Measurements from ENCODE around the gene TRO.

The TRO gene, protein sequence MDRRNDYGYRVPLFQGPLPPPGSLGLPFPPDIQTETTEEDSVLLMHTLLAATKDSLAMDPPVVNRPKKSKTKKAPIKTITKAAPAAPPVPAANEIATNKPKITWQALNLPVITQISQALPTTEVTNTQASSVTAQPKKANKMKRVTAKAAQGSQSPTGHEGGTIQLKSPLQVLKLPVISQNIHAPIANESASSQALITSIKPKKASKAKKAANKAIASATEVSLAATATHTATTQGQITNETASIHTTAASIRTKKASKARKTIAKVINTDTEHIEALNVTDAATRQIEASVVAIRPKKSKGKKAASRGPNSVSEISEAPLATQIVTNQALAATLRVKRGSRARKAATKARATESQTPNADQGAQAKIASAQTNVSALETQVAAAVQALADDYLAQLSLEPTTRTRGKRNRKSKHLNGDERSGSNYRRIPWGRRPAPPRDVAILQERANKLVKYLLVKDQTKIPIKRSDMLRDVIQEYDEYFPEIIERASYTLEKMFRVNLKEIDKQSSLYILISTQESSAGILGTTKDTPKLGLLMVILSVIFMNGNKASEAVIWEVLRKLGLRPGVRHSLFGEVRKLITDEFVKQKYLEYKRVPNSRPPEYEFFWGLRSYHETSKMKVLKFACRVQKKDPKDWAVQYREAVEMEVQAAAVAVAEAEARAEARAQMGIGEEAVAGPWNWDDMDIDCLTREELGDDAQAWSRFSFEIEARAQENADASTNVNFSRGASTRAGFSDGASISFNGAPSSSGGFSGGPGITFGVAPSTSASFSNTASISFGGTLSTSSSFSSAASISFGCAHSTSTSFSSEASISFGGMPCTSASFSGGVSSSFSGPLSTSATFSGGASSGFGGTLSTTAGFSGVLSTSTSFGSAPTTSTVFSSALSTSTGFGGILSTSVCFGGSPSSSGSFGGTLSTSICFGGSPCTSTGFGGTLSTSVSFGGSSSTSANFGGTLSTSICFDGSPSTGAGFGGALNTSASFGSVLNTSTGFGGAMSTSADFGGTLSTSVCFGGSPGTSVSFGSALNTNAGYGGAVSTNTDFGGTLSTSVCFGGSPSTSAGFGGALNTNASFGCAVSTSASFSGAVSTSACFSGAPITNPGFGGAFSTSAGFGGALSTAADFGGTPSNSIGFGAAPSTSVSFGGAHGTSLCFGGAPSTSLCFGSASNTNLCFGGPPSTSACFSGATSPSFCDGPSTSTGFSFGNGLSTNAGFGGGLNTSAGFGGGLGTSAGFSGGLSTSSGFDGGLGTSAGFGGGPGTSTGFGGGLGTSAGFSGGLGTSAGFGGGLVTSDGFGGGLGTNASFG (N-terminal part only)

DNA sequence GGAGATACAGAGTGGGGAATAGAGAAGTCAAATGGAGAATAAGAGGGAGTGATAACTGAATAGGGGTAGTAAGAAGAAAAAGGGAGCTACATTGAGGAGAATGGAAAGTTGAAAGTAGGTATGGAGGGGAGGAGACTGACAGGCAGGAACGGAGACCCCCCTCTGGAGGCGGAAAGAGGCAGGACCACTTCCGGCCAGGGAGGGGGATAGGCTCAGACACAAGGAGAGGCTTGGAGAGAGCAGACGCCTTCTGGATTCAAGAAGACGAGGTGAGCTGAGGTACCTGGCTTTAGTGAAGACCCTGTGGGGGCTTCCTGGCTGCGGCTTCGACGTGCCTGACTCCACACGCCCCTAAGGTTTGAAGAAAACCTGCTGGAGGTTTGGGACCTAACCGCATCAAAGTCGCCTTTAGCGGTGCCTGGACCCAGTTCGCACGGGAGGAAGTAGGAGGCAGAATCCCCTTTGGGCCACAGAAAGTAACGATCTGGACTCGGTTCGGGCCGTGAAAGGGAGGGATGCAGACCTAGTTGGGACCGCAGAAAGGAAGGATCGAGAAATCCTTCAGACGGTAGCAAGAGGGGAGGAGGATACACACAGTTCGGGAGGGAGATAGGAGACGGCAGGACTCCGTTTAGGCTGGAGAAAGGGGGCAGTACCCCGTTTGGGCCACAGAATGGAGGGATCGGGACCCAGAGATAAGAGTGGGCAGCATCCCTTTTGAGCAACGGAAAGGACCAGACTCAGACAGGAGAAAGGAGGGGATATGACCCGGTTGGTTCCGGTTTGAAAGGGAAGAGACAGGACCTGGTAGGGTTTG, at the start of gene TRO:
TSS of gene TRO (plus strand) at position 215 of the 817 bp plus-strand sequence. CDS start 1,423 bp downstream, outside the sequence.
- no peak for DNase-seq

DNA sequence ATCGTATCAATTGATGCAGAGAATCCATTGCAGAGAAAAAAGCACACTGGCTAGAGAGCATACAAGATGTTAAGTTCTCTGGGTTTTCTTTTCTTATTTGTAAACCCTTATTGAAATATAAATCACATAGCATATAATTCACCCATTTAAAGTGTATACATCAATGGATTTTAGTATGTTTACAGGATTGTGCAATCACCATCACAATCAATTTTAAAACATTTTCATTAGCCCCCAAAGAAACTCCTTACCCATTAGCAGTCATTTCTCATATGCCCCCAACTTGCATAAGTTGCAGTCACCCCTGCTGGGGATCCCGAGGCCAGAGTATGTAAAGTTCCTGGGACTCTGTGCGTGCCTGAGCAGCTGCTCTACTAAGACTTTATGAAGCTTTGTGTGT, 34.9 kb upstream of the TRO start:
- no peak for DNase-seq

DNA sequence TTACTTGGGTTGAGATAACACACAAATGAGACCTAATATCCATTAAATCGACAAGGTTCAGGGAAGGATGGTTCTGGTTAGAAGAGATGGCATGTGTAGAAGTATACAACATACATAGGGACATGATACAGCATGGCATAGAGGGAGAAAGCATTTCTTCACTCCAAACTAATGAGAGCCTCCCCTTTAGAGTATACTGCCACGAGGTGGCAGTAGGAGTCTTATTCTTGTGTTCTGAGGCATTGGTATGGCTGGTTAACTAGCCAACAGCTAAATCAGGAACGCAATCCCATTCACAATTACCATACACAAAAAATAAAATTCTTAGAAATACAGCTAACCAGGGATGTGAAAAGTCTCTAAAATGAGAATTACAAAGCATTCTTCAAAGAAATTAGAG, 29.1 kb upstream of the TRO start:
- peak; percentile 5 for DNase-seq

DNA sequence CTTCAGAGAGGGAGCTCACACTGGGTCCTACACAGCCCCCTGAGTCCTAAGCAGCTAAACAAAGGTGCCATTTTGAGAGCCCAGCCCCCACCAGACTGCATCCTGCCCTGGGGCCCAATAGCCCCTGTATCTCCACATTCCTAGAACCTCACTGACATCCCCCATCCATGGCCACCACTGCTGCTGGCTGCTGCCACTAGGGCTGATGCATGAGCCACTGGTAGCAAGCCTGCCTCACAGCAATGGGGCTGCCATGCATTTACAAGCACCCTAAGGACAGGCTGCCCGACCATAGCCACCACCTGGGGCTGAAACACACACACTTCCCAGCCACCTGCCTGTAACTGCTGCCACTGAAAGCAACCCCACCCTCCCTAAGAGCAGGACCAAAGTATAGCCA, 26.5 kb upstream of the TRO start:
- DNase-seq = no peak

DNA sequence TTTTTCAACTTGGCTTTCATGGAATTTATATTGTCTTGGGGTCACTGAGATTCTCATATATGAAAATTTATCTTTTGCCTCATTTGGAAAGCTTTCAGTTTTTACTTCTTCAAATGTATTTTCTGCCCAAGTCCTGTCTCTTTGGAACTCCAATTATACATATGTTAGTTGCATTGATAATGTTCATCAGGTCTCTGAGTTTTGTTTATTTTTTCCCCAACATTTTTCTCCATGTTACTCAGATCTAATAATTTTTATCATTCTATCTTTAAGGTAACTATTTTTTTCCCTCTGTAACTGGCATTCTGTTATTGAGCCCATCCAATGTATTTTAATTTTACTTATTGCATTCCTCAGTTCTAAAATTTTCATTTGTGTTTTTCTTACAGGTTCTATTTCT, 10.7 kb upstream of the TRO start:
- DNase-seq = no peak

DNA sequence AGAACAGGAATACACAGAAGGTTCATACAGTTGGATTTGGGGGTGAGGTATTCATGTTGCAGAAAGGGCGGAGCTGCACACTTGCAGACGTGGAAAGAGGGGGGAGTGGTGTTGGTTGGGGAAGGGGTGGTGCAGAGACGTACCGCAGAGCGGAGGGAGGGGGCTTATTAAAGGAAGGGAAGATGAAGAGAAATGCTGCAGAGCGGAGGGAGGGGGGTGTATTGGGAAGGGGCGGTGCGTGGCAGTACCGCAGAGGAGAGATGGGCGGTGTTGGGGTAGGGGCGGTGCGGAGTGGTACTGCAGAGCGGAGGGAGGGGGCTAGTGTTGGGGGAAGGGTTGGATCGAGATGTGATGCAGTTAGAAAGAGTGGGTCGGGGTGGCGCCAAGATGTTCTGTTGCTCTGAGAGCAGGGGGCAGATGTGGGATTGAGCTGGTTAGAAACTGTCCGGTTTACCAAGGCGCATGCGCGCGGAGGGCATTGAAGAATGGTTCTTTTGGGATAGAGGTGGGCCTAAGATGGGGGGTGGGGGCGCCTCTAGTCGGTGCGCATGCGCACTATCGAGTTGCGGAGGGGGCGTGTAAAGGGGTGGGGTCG, 900 bp downstream of the TRO start:
- DNase-seq = peak; percentile 57

DNA sequence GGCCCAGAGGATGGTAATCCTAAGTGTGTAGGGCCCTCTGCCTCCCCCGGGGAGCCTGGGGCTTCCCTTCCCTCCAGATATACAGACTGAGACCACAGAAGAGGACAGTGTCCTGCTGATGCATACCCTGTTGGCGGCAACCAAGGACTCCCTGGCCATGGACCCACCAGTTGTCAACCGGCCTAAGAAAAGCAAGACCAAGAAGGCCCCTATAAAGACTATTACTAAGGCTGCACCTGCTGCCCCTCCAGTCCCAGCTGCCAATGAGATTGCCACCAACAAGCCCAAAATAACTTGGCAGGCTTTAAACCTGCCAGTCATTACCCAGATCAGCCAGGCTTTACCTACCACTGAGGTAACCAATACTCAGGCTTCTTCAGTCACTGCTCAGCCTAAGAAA, 1.9 kb downstream of the TRO start:
- no peak for DNase-seq

DNA sequence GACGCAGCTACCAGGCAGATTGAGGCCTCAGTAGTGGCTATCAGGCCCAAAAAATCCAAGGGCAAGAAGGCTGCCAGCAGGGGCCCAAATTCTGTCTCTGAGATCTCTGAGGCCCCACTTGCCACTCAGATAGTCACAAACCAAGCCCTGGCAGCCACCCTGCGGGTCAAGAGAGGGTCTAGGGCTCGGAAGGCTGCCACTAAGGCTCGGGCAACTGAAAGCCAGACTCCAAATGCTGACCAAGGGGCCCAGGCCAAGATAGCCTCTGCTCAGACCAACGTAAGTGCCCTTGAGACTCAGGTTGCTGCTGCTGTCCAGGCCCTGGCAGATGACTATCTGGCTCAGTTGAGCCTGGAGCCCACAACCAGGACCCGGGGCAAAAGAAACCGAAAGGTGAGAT, 2.8 kb downstream of the TRO start:
- DNase-seq = no peak

DNA sequence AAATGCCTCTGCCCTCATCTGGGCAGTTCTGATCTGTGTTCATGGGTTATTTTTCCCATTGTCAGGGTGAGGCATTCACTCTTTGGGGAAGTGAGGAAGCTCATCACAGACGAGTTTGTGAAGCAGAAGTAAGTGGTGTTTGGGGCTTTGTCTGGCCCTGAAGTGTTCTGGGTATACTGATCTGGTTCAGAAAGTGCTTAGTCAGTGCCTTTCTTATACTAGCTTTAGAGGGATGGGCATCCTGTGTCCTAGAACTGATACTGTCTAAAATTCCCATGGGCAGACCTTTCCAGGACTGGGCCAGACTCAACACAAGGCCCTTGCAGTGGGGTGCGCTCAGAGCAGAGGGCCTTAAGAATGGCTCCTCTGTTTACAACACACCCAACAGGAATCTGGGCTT, 6.4 kb downstream of the TRO start:
- no peak for DNase-seq

DNA sequence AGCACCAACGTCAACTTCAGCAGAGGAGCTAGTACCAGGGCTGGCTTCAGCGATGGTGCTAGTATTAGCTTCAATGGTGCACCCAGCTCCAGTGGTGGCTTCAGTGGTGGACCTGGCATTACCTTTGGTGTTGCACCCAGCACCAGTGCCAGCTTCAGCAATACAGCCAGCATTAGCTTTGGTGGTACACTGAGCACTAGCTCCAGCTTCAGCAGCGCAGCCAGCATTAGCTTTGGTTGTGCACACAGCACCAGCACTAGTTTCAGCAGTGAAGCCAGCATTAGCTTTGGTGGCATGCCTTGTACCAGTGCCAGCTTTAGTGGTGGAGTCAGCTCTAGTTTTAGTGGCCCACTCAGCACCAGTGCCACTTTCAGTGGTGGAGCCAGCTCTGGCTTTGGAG, 8.3 kb downstream of the TRO start:
- DNase-seq = no peak

DNA sequence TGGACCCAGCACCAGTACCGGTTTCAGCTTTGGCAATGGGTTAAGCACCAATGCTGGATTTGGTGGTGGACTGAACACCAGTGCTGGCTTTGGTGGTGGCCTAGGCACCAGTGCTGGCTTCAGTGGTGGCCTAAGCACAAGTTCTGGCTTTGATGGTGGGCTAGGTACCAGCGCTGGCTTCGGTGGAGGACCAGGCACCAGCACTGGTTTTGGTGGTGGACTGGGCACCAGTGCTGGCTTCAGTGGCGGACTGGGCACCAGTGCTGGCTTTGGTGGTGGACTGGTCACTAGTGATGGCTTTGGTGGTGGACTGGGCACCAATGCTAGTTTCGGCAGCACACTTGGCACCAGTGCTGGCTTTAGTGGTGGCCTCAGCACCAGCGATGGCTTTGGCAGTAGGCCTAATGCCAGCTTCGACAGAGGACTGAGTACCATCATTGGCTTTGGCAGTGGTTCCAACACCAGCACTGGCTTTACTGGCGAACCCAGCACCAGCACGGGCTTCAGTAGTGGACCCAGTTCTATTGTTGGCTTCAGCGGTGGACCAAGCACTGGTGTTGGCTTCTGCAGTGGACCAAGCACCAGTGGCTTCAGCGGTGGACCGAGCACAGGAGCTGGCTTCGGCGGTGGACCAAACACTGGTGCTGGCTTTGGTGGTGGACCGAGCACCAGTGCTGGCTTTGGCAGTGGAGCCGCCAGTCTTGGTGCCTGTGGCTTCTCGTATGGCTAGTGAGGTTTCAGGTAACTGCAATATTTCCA, 9.8 kb downstream of the TRO start:
- DNase-seq = no peak

DNA sequence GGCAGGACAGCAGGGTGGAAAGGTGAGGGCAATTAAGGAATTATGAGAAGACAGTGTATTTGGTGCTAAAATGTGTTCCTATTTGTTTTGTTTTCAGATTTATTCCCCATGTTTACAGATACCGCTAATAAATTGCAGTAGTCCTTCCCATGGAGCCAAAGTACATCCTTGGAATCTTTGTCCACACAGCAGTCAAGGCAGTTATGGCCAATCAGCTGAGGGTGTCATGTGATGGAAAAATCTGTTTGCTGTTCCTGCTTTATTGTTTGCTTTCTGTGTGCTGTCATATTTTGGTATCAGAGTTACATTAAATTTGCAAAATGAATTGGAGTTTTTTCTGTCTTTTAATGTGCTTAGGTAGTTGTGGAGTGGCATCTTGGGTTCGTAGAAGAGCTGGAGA, 10.5 kb downstream of the TRO start:
- DNase-seq = no peak

DNA sequence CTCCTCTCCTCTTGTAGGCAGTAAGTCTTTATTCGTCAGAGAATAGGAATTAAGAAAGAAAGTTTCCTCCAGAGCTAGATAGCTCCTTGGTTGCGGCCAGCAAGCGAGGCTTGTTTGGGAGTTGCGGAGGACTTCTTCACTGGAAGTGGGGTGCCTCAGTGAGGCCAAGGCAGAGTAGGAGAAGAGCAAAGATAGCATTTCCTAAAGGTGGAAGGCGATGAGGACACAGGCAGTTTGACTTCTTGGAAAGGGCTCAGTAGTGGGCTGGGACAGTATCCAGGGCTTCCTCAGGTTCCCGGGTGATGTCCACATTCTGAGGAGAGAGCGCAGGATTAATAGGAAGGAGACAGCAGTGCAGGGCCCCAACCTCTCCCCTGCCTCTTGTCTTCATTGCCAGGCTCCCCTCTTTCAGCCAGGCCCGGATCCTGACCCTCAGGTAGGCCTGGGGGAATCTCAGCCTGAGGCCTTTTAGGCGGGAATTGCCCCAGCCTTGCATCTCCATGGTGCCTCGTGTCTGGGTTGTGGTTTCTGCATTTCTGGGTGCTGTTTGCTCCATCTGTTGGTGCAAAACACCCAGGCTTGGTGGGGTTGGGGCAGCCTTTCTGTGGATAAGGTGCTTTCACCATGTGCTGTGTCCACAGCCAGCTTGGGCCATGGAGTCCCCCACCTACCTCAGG, 12.7 kb downstream of the TRO start:
- no peak for DNase-seq

DNA sequence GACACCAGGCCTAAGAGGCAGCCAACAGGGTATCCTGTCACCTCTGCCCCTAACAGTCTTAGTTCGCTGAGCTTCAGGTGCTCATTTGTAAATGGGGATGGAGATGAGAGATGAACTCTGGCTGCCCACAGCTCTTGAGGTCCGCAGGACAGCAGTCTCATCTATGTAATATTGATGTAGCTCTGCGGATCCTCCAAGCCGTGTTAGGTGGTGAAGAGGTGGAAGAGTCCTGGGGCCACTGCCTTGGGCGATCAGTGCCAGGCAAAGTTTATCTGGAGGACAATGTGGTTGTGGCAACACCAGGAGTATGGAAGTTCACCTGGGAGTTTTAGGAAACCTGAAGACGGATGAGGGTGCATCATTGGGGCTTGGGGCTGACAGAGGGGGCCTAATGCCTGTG, 13.4 kb downstream of the TRO start:
- DNase-seq = no peak

DNA sequence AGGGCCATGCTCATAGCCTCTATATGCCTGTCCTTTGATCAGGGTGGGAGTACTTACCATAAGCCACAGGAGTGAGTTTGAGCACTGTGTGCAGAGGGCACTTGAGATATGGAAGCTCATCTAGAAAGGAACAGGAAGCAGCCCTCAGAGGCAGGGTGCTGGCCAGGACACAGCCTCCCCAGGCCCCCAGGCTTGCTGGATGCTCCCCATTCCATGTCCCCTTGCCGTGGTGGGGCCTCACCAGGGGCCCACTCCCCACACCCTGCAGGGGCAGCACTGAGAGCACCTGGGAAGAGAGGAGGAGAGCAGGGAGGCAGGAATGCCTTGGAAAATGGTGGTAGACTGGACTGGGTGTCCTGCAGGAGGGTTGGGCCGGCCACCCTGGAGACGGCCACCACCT, 14.3 kb downstream of the TRO start:
- DNase-seq = no peak

DNA sequence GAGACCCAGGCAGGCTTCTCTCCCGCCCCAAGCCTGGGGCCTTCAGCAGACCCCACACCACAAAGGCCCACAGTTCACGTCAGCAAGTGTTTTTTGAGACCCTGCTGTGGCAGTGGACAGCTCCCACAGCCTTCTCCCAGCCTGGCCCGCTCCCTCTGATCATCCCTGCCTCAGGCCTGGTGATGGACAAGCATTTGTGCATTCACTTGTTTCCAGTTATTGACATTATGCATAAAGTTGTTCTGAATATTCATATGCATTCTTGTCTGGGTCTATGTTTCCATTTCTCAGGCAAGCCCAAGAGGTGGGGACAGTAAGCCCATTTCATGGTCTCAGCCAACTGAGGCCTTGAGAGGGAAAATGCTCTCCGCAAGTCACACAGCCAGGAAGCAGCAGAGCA, 14.7 kb downstream of the TRO start:
- DNase-seq = no peak

DNA sequence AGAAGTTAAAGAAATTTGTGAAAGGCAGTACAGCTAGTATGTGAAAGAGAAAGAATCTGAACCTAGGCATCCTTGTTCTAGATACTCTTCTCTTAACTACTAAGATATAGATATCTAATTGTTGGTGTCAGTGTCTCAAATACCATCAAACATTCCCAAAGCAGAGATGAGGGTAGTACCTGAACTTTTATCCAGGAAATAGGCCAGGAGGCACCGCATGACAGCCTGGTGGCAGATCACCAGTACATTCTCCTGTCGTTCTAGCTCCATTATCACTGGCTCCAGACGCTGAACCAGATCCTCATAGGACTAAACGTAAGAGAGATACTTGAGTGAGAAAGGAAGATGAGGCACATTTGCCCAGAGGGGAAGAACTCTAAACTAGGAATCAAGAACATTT, 16.8 kb downstream of the TRO start:
- no peak for DNase-seq

DNA sequence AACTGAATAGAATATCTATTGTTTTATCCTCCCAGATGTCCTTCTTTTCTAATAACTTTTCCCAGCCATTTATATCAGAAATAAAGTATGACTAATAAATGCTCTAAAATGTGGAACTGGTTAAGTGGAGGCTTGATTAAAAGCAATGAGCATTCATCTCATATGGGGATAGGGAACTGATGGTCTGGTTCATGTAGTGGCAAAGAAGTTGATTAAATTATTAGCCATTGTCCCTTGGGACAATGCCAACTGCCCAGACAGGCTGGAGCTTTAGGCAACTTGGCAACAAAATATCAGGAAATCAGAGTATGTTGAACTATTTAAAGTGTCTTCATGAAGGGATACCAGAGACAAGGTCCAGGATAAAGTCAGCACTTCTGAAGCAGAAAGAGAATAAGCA, 24.2 kb downstream of the TRO start:
- DNase-seq = no peak

DNA sequence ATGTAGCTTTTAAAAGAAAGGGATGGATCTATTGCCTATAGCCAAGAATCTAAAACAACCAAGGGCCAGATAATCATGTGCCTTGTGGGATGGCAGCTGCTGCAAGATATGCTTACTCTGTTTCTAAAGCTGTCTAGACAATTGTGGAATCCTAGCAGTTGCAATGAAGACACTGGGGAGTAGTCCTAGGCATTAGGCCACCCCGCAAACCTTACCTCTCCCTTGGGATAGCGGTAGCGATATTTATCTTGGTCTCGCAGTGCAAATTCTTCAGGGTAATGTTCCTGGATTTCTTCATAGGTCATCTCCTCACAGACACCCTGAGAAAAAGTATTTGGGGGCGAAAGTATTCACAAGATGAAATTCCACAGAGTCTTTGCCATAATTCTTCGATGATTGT, 24.6 kb downstream of the TRO start:
- no peak for DNase-seq

DNA sequence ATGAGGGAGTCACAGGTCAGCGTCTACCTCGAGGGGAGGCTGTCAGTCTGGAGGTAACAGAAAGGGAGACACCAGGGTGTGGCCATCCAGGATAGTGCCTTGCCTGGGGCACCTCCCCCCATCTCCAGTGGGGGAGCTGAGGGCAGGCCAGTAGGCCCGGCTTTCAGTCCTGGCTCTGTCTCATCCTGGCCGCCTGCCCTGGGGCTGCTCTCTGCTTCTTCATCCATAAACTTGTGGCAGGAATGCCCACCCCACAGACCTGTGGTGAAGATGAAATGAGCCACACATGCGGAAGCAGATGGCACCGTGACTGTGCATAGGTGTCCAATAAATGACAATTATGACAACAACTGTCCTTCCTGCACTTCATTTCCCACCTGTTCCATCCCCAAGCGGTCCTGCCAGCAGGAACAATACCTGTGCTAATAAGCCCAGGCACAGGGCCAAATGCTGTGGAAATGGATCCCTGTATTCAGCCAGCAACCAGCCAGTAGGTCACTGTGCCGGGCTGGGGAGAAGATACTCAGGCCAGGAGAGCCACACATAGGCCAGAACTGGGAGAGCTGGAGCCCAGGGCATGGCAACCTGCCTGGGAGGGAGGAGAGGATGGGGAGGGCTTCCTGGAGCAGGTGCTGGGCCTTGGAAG, 30.2 kb downstream of the TRO start:
- no peak for DNase-seq
